HG03159 (cell line): ENCODE data around the gene SSTR4.

Experiments
- ATAC-seq: cut with Tn5 transposase; IDR thresholded peaks from one replicate; pipeline ENCODE4 v1.9.1; 2021; ENCODE audit warnings: mild to moderate bottlenecking, moderate library complexity; ENCODE audit not compliant: unreplicated experiment

Gene SSTR4

DNA sequence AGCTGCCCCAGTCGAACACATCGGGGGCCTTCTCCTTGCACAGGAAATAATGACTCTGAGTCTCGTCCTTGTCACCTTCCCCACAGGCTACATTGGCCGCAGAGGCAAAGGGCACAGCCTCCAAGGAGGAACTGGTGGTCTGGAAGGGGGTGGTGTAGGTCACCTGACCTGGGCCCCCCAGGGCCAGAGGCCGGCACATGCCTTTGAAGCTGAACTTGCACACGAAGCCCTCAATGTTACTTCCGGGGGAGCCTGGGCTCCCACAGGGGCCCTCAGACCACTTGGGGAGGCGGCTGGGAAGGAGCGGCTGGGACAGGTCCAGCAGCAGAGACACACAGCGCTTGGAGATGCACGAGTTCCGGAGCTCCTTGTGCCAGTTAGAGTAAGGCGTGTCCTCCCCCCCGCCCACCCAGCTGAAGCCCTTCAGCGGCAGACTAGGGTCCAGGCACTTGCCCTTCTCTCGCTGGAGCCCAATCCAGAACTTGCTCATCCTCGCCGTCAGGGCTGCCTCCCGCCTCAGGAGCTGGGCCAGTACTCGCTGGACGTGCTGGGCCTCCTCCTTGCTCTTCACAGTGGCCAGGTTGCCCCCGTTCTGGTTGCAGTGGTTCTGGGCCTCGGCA, 50.4 kb downstream of the SSTR4 start:
- ATAC-seq = no peak

DNA sequence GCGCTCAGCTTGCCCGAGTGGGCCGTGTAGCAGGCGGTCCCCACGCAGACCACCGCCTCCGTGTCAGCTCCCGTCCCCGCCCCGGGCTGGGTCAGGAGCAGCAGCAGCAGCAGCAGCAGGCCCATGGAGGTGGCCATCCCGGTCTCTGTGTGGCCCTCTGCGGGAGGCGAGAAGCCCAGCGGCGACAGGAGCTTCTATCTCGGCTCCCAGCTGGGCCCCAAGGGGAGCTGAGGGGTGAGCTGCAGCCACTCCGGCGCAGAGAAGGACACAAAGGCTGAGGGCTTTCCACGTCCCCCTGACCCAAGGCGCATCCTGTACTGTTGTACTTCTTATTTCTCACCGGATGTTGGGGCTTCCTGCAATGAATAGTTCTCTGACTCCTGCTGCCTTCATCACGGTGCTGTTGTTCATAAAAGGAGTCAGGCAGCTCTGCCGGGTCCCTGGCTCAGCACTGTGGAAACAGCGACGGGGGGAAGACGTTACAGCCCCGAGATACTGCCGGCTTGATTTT, 51.0 kb downstream of the SSTR4 start, which contains the start of gene CD93:
Gene CD93, minus strand, starts transcription at position 269 of the 511 bp plus-strand sequence. Its CDS starts 132 bp downstream, at position 137.
- ATAC-seq = no peak

DNA sequence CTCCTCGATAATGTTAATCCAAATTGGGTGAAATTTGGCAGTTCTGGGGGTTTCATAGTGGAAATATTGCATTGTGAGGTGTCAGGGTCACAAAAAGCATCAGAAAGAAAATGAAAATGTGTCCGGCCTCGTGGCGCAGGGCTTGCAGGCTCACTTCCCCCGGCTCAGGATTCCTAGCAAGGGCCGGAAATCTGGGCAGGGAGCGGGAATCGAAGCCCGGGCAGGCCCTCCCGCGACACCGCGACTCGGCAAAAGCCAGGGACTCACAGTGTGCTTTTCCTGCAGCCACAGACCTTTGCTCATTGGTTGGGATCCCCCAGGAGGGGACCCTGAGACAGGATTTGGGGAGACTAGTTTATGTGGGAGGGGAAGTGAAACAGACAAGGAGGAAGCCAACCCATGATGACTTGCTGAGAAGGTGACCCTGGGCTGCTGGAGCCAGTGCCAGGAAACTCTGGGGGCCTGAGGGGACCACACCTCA, 51.9 kb downstream of the SSTR4 start:
- no peak for ATAC-seq

DNA sequence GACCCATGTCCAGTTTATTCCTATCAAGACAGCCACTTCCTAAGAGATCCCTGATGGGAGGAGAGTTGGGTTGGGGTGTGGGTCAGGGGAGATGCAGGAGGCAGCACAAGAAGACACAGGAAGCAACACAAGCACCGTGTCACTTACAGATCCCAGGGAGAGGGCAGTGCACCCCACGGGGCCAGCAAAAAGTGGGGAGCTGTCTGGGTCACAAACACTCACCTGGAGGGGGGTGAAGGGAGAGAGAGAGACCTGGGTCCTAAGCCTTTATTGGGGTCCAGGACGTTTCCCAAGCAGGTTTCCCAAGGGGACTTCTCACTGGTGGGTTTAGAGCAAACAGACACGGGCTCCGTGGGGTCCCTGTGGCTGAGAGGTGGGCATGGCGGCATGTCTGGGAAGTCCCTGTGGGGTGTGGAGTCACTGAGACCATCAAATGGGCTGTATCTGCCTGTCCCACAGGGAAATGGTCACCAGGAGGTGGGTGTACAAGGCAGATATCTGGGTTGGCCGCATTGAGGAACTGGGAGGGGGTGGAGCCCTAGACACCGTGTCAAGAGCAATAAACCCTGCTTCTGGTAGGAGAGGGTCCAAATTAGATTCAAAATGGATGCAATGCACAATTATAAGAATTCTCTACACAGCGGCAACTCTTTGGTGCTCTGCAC, 52.6 kb downstream of the SSTR4 start:
- ATAC-seq = no peak
